Dendritic cell treated with granulocyte-macrophage colony-stimulating factor and Interleukin-4, amounts not matched to agents 40 ng/mL and 50 ng/mL, for 4 days (primary cell): ENCODE data around the gene EMID1.

ENCODE experiments used
- H3K27ac Mint-ChIP-seq: one replicate; pipeline ENCODE4 v1.8.0; 2022; ENCODE audit warnings: mild to moderate bottlenecking, mixed read lengths
- H3K27me3 Mint-ChIP-seq: one replicate; pipeline ENCODE4 v1.8.0; 2022; ENCODE audit warnings: mild to moderate bottlenecking, mixed read lengths
- H3K36me3 Mint-ChIP-seq: one replicate; pipeline ENCODE4 v1.8.0; 2022; ENCODE audit warnings: low read depth, mixed read lengths
- H3K4me1 Mint-ChIP-seq: one replicate; pipeline ENCODE4 v1.8.0; 2022; ENCODE audit warnings: low read depth, mixed read lengths
- H3K4me3 Mint-ChIP-seq: one replicate; pipeline ENCODE4 v1.8.0; 2022; ENCODE audit warnings: mild to moderate bottlenecking, moderate library complexity, mixed read lengths
- H3K9me3 Mint-ChIP-seq: one replicate; pipeline ENCODE4 v1.8.0; 2022; ENCODE audit warnings: mixed read lengths
- intact Hi-C: fragments of 100-400 bp; cut with micrococcal nuclease; formaldehyde crosslinking; loops from one replicate; pipeline ENCODE4 v1.15.0; 2022

Gene EMID1

DNA sequence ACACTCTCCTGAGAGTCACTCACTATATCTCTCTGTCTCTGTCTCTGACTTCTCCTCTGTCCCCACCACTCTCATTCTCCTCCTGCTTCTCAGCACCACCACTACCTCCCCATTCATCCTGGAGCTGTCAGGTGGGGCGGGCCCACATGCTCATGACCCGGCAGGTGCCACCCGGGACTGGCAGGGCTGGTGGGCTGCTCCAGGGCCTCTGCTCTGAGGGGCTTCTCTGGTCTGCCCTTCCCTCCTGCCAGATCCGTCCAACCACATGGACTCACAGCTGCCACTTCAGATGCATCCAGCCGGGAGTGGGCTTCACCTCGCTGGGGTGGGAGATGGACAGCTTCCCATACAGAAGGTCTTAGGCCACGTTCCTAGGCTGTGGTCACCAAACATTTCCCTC is 4.8 kb upstream of the EMID1 start:
- Mint-ChIP-seq H3K9me3 (no peaks in the 10 kb centered on the region), H3K27me3 (peaks cover 25% of the 10 kb centered on the region), H3K36me3 (no peaks in the 10 kb centered on the region), H3K4me1 (peaks cover 18% of the 10 kb centered on the region), H3K4me3 (no peak overlapping the region), H3K27ac (no peak overlapping the region)
- intact Hi-C loops = no loop called here

DNA sequence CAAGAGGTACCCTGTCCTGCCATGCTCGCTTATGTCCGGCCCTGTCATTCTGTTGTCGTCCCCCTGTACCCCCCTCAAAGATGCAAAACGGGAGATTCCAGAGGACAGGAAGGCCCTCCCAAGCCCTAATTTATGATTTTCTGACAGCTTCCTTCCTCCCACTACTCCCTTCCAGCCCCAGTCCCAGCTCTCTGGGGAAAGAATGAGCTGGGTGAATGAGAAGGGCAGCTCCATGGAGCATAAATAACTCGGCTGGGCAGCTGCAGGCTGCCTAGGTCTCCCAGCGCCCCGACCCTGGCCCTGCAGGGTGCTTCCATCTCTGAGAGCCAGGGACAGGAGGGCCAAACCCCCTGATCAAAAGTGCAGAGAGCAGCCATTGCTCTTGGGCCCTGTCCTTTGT is 3.9 kb upstream of the EMID1 start:
- Mint-ChIP-seq H3K27ac (no peak overlapping the region), H3K4me1 (peaks cover 24% of the 10 kb centered on the region), H3K36me3 (no peaks in the 10 kb centered on the region), H3K9me3 (no peaks in the 10 kb centered on the region), H3K27me3 (peaks cover 33% of the 10 kb centered on the region), H3K4me3 (no peak overlapping the region)
- intact Hi-C loops = no loop called here

DNA sequence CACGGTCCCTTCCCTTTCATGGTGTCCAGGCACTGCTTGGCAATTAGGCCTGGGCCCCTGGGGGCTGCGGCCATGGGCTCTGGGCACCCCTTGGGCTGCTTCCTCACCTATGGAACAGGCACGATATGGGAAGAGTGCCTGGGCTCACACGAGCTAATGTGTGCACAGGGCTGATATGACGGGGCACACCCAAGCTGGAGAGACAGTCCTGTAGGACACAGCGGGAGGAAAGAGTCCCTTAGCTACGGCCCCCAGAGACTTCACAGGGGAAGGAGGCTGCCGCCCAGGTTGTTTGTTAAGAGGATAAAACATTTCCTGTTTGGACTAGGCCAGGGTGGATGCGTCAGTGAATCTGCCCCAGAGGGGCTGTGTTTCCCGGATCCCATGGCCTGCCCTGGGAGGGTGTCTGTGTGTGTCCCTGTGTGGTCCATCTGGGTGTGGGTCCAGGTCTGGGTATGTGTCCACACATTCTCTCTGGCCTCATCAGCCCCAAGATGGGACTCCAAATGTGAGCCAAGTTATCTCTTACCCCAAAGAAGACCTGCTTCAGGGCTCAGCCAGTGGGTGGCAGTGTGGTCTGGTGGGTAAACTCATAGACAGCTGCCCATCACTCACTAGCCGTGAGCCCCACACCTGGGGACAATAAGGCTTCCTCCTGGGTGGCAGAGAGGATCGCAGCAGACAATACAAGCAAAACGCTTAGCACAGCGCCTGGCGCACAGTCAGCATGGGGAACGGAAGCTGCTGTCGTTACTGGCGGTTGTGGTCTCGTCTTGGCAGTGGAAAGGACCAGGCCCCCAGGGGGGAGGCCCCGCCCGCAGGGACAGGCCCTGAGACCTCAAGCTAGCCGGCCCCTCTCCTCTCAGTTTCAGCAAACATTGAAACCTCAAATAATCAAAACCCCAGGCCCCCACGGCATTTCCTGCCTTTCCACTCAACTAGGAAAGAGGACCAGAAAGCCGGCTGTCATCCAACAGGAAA is 3.2 kb upstream of the EMID1 start:
- no peaks in the 10 kb centered on the region for H3K36me3 Mint-ChIP-seq
- H3K4me1 Mint-ChIP-seq = peaks cover 24% of the 10 kb centered on the region
- H3K4me3 Mint-ChIP-seq = no peak overlapping the region
- H3K9me3 Mint-ChIP-seq = no peaks in the 10 kb centered on the region
- intact Hi-C loops = no loop called here
- peaks cover 40% of the 10 kb centered on the region for H3K27me3 Mint-ChIP-seq
- no peak overlapping the region for H3K27ac Mint-ChIP-seq

- intact Hi-C loops = no loop called here
- H3K27ac Mint-ChIP-seq = no peak overlapping the region
- H3K9me3 Mint-ChIP-seq = no peaks in the 10 kb centered on the region
- peaks cover 24% of the 10 kb centered on the region for H3K4me1 Mint-ChIP-seq
- H3K4me3 Mint-ChIP-seq = no peak overlapping the region
- peaks cover 52% of the 10 kb centered on the region for H3K27me3 Mint-ChIP-seq
- H3K36me3 Mint-ChIP-seq = no peaks in the 10 kb centered on the region
These were observed 1.9 kb upstream of the EMID1 start for GRCh38 chr22:29203488-29204454.

- no peak overlapping the region for H3K4me3 Mint-ChIP-seq
- no peaks in the 10 kb centered on the region for H3K9me3 Mint-ChIP-seq
- no peaks in the 10 kb centered on the region for H3K36me3 Mint-ChIP-seq
- intact Hi-C loops = no loop called here
- peaks cover 57% of the 10 kb centered on the region for H3K27me3 Mint-ChIP-seq
- H3K4me1 Mint-ChIP-seq = peaks cover 32% of the 10 kb centered on the region
- no peak overlapping the region for H3K27ac Mint-ChIP-seq
These were observed 1.1 kb upstream of the EMID1 start for GRCh38 chr22:29204455-29205183.

GRCh38 chr22:29205252-29205593 is 473 bp upstream of the EMID1 start:
- Mint-ChIP-seq H3K27me3 (peaks cover 57% of the 10 kb centered on the region), H3K9me3 (no peaks in the 10 kb centered on the region), H3K4me1 (peaks cover 32% of the 10 kb centered on the region), H3K27ac (no peak overlapping the region), H3K4me3 (peak overlapping the region; percentile 52), H3K36me3 (no peaks in the 10 kb centered on the region)
- intact Hi-C loops = no loop called here

- intact Hi-C loops = no loop called here
- H3K36me3 Mint-ChIP-seq = no peaks in the 10 kb centered on the region
- H3K9me3 Mint-ChIP-seq = no peaks in the 10 kb centered on the region
- H3K27ac Mint-ChIP-seq = no peak overlapping the region
- H3K4me1 Mint-ChIP-seq = peaks cover 32% of the 10 kb centered on the region
- H3K27me3 Mint-ChIP-seq = peaks cover 55% of the 10 kb centered on the region
- H3K4me3 Mint-ChIP-seq = peak overlapping the region; percentile 63
These were observed 911 bp downstream of the EMID1 start for GRCh38 chr22:29206372-29207242.

DNA sequence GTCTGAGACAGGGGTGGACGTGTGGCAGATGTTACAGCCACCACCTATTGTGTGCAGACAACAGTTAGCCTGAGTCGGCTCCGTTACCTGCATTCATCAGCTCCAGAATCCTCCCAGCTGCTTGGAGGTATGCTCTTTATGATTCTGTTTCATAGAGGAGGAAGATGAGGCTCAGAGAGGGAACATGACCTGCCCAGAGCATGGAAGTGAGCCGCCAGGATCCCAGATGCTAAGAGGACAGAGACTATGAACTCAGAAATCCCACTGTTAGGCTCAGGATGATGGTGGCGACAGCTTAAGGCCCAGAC is 1.5 kb downstream of the EMID1 start:
- no peaks in the 10 kb centered on the region for H3K36me3 Mint-ChIP-seq
- peaks cover 50% of the 10 kb centered on the region for H3K27me3 Mint-ChIP-seq
- H3K9me3 Mint-ChIP-seq = no peaks in the 10 kb centered on the region
- intact Hi-C loops = no loop called here
- H3K4me1 Mint-ChIP-seq = peaks cover 27% of the 10 kb centered on the region
- no peak overlapping the region for H3K27ac Mint-ChIP-seq
- H3K4me3 Mint-ChIP-seq = no peak overlapping the region

GRCh38 chr22:29207562-29208501 is 2.1 kb downstream of the EMID1 start:
- H3K36me3 Mint-ChIP-seq = no peaks in the 10 kb centered on the region
- H3K27ac Mint-ChIP-seq = no peak overlapping the region
- H3K27me3 Mint-ChIP-seq = peaks cover 45% of the 10 kb centered on the region
- H3K4me1 Mint-ChIP-seq = peaks cover 21% of the 10 kb centered on the region
- H3K9me3 Mint-ChIP-seq = no peaks in the 10 kb centered on the region
- no peak overlapping the region for H3K4me3 Mint-ChIP-seq
- intact Hi-C loops = no loop called here

DNA sequence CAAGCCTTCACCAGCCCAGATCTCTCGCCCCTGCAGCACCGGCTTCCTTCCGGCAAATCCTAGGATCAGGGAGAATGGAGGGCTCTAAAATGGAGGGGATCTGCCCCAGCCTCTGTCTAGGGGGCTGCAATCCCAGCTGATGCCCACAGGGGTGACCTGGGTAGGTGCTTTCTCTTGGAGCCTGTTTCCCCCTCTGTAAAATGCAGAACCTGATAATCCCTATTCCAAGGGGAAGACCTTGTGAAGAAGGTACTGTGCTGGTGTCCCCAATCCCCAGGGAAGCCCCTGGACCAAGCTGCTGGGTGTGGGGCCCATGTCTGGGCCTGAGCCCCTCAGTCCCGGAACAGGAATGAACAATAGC is 2.8 kb downstream of the EMID1 start:
- Mint-ChIP-seq H3K4me1 (peaks cover 20% of the 10 kb centered on the region), H3K4me3 (no peak overlapping the region), H3K9me3 (no peaks in the 10 kb centered on the region), H3K27me3 (peaks cover 45% of the 10 kb centered on the region), H3K36me3 (no peaks in the 10 kb centered on the region), H3K27ac (no peak overlapping the region)
- intact Hi-C loops = no loop called here

- H3K4me3 Mint-ChIP-seq = no peak overlapping the region
- H3K36me3 Mint-ChIP-seq = no peaks in the 10 kb centered on the region
- peaks cover 20% of the 10 kb centered on the region for H3K4me1 Mint-ChIP-seq
- H3K27ac Mint-ChIP-seq = no peak overlapping the region
- intact Hi-C loops = no loop called here
- H3K27me3 Mint-ChIP-seq = peaks cover 45% of the 10 kb centered on the region
- no peaks in the 10 kb centered on the region for H3K9me3 Mint-ChIP-seq
These were observed 3.4 kb downstream of the EMID1 start for GRCh38 chr22:29208879-29209623.

DNA sequence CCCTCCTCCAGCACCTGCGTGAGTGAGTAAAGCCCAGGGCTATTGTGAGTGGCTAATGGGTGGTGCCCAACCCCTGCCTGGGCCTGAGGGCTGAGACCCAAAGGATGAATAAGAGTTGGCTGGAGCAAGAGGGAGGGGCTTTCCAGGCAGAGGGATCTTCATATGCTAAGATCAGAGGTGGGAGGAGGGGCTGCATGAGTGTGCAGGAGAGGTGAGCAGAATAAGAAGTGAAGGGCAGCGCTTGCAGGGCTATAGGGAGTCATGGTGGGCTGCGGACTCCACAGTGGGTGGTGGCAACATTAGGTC is 3.9 kb downstream of the EMID1 start:
- peaks cover 41% of the 10 kb centered on the region for H3K27me3 Mint-ChIP-seq
- intact Hi-C loops = no loop called here
- H3K4me1 Mint-ChIP-seq = peaks cover 19% of the 10 kb centered on the region
- no peaks in the 10 kb centered on the region for H3K9me3 Mint-ChIP-seq
- no peak overlapping the region for H3K4me3 Mint-ChIP-seq
- H3K27ac Mint-ChIP-seq = no peak overlapping the region
- H3K36me3 Mint-ChIP-seq = no peaks in the 10 kb centered on the region
